HepG2 (cell line): ENCODE measurements around the gene SPG7. TPM values are rescaled to one million over a fixed set of nuclear protein-coding genes. Genes with fewer than 3 reads are reported as not detected.

Experiments used
- HOXA5 ChIP-seq: sonication (generic); formaldehyde crosslinking; IDR thresholded peaks from 2 replicates; pipeline ENCODE4 v1.4.0; 2020; ENCODE audit warnings: missing genetic modification reagents
- JUN ChIP-seq: sonication (generic); formaldehyde crosslinking; IDR thresholded peaks from 2 replicates; pipeline ENCODE4 v1.4.0; 2020; ENCODE audit warnings: mild to moderate bottlenecking, missing genetic modification reagents
- KLF9 ChIP-seq: IDR thresholded peaks from 2 replicates; pipeline ENCODE4 v1.6.1; 2016; ENCODE audit warnings: low read depth
- MLLT10 ChIP-seq: sonication (generic); formaldehyde crosslinking; IDR thresholded peaks from 2 replicates; pipeline ENCODE4 v1.4.0; 2020; ENCODE audit warnings: missing genetic modification reagents
- NCOA5 ChIP-seq: sonication (generic); formaldehyde crosslinking; IDR thresholded peaks from 2 replicates; pipeline ENCODE4 v1.4.0; 2020; ENCODE audit warnings: missing genetic modification reagents
- NKX3-1 ChIP-seq: sonication (generic); formaldehyde crosslinking; IDR thresholded peaks from 2 replicates; pipeline ENCODE4 v1.5.0; 2020; ENCODE audit warnings: missing genetic modification reagents
- RARG ChIP-seq: sonication (generic); formaldehyde crosslinking; IDR thresholded peaks from 2 replicates; pipeline ENCODE4 v1.4.0; 2020; ENCODE audit warnings: low read depth, mild to moderate bottlenecking, missing genetic modification reagents
- SNAPC2 ChIP-seq: sonication (generic); formaldehyde crosslinking; IDR thresholded peaks from 2 replicates; pipeline ENCODE4 v1.8.1; 2022; ENCODE audit warnings: mild to moderate bottlenecking, missing genetic modification reagents
- SOX6 ChIP-seq, 2 experiments: fragments of 450-650 bp in 1 of 2; sonication (generic) in 1 of 2; formaldehyde crosslinking in 1 of 2; IDR thresholded peaks; 2 replicates each; pipeline versions ENCODE4 v1.4.0 to v1.6.1; 2017 to 2020; ENCODE audit warnings: antibody characterized with exemption in 1 of 2, mild to moderate bottlenecking in 1 of 2, missing genetic modification reagents in 1 of 2
- ZBTB21 ChIP-seq: sonication (generic); formaldehyde crosslinking; IDR thresholded peaks from 2 replicates; pipeline ENCODE4 v1.4.0; 2020; ENCODE audit warnings: missing genetic modification reagents
- ZFP62 ChIP-seq: sonication (generic); formaldehyde crosslinking; IDR thresholded peaks from 2 replicates; pipeline ENCODE4 v1.4.0; 2020; ENCODE audit warnings: missing genetic modification reagents
- ZNF12 ChIP-seq: sonication (generic); formaldehyde crosslinking; IDR thresholded peaks from 2 replicates; pipeline ENCODE4 v1.5.0; 2020; ENCODE audit warnings: missing genetic modification reagents
- ZNF567 ChIP-seq: sonication (generic); formaldehyde crosslinking; IDR thresholded peaks from 2 replicates; pipeline ENCODE4 v1.8.1; 2023; ENCODE audit warnings: mild to moderate bottlenecking, missing genetic modification reagents, borderline replicate concordance
- ZNF781 ChIP-seq: sonication (generic); formaldehyde crosslinking; IDR thresholded peaks from 2 replicates; pipeline ENCODE4 v1.5.1; 2020; ENCODE audit warnings: borderline replicate concordance, mild to moderate bottlenecking, missing genetic modification reagents; ENCODE audit errors: not compliant biosample characterization
- polyA plus RNA-seq, 8 experiments: library from polyadenylated mRNA; depleted of rRNA in 3 of 8; stranded (reverse) in 7 of 8; unstranded in 1 of 8; fragments of >200 nt; fragmentation: Illumina TruSeq in 4 of 8; extraction: Trizol in 4 of 8; gene quantifications; 2 replicates each; pipeline versions ENCODE4 v1.2.1 to v1.2.3, GENCODE V29; 2011 to 2016; ENCODE audit warnings: low read depth in 4 of 8, missing spikeins in 1 of 8, mixed read lengths in 1 of 8; ENCODE audit not compliant: insufficient read depth in 1 of 8
- total RNA-seq, 5 experiments: library from RNA; depleted of rRNA; stranded (reverse); fragments of >200 nt; fragmentation: Illumina TruSeq; extraction: Trizol; gene quantifications; 2 replicates each; pipeline ENCODE4 v1.2.3, GENCODE V29; 2016; ENCODE audit warnings: low read depth in 1 of 5
- TF ChIP-seq, protein P1 (sequence below): sonication (generic); formaldehyde crosslinking; conservative IDR thresholded peaks from 2 replicates; pipeline ENCODE4 v1.8.0; 2022; ENCODE audit warnings: low read depth, missing genetic modification reagents
- TF ChIP-seq, protein P2 (sequence below): sonication (generic); formaldehyde crosslinking; conservative IDR thresholded peaks from 2 replicates; pipeline ENCODE4 v1.8.1; 2023; ENCODE audit warnings: missing genetic modification reagents
- TF ChIP-seq, protein P3 (sequence below): sonication (generic); formaldehyde crosslinking; IDR thresholded peaks from 2 replicates; pipeline ENCODE4 v1.5.0; 2020; ENCODE audit warnings: missing genetic modification reagents
- TF ChIP-seq, protein P4 (sequence below): IDR thresholded peaks from 2 replicates; pipeline ENCODE4 v1.6.1; 2016; ENCODE audit warnings: low read depth, missing genetic modification reagents, missing compliant biosample characterization

SPG7 gene
- total and polyA plus RNA-seq, 2 of the 13 experiments (the other 11 are each of a cell fraction or from before 2014, with no cell fraction given), result 66.0 to 136 TPM

DNA sequence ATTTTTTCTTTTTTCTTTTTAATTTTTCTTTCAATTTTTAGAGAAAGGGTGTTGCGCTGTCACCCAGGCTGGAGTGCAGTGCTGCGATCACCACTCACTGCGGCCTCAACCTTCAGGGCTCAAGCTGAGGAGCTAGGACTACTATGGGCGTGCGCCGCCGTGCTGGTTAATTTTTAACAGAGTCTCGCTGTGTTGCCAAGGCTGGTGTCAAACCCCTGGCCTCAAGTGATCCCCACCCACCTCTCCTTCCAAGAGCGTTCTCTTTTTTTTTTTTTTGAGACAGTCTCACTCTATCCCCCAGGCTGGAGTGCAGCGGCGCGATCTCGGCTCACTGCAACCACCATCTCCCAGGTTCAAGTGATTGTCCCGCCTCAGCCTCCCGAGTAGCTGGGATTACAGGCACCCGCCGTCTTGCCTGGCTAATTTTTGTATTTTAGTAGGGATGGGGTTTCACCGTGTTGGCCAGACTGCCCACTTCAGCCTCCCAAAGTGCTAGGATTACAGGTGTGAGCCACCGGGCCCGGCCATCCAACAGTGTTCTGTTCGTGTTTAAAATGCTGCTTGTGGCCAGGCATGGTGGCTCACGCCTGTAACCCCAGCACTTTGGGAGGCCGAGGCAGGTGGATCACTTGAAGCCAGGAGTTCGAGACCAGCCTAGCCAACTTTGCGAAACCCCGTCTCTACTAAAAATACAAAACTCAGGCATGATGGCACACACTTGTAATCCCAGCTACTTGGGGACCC is 37.8 kb downstream of the SPG7 start (continued):
- TF ChIP-seq, protein P1, sequence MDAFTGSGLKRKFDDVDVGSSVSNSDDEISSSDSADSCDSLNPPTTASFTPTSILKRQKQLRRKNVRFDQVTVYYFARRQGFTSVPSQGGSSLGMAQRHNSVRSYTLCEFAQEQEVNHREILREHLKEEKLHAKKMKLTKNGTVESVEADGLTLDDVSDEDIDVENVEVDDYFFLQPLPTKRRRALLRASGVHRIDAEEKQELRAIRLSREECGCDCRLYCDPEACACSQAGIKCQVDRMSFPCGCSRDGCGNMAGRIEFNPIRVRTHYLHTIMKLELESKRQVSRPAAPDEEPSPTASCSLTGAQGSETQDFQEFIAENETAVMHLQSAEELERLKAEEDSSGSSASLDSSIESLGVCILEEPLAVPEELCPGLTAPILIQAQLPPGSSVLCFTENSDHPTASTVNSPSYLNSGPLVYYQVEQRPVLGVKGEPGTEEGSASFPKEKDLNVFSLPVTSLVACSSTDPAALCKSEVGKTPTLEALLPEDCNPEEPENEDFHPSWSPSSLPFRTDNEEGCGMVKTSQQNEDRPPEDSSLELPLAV (CRISPR knock-in tag), result no peak
- TF ChIP-seq RARG (CRISPR knock-in tag) (no peak), SNAPC2 (CRISPR knock-in tag) (no peak), ZFP62 (CRISPR knock-in tag) (no peak), KLF9 (no peak), ZNF567 (CRISPR knock-in tag) (no peak), ZNF12 (CRISPR knock-in tag) (no peak), ZBTB21 (CRISPR knock-in tag) (no peak), HOXA5 (CRISPR knock-in tag) (0 out of 2 replicates have a peak, but pooled peaks have one; percentile 34), MLLT10 (no peak), SOX6 (IDR thresholded peaks at IDR 0.05) (no peak), SOX6 (CRISPR knock-in tag; IDR thresholded peaks at IDR 0.05) (peak; percentile 18; the same call in 1 of the 2 replicates), NCOA5 (no peak), JUN (no peak), ZNF781 (CRISPR knock-in tag) (no peak), NKX3-1 (CRISPR knock-in tag) (no peak)
- TF ChIP-seq, protein P2, sequence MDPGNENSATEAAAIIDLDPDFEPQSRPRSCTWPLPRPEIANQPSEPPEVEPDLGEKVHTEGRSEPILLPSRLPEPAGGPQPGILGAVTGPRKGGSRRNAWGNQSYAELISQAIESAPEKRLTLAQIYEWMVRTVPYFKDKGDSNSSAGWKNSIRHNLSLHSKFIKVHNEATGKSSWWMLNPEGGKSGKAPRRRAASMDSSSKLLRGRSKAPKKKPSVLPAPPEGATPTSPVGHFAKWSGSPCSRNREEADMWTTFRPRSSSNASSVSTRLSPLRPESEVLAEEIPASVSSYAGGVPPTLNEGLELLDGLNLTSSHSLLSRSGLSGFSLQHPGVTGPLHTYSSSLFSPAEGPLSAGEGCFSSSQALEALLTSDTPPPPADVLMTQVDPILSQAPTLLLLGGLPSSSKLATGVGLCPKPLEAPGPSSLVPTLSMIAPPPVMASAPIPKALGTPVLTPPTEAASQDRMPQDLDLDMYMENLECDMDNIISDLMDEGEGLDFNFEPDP (CRISPR knock-in tag), result 0 out of 2 replicates have a peak, but pooled peaks have one; percentile 50
- TF ChIP-seq, protein P3, sequence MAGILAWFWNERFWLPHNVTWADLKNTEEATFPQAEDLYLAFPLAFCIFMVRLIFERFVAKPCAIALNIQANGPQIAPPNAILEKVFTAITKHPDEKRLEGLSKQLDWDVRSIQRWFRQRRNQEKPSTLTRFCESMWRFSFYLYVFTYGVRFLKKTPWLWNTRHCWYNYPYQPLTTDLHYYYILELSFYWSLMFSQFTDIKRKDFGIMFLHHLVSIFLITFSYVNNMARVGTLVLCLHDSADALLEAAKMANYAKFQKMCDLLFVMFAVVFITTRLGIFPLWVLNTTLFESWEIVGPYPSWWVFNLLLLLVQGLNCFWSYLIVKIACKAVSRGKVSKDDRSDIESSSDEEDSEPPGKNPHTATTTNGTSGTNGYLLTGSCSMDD (CRISPR knock-in tag), result no peak
- TF ChIP-seq, protein P4, sequence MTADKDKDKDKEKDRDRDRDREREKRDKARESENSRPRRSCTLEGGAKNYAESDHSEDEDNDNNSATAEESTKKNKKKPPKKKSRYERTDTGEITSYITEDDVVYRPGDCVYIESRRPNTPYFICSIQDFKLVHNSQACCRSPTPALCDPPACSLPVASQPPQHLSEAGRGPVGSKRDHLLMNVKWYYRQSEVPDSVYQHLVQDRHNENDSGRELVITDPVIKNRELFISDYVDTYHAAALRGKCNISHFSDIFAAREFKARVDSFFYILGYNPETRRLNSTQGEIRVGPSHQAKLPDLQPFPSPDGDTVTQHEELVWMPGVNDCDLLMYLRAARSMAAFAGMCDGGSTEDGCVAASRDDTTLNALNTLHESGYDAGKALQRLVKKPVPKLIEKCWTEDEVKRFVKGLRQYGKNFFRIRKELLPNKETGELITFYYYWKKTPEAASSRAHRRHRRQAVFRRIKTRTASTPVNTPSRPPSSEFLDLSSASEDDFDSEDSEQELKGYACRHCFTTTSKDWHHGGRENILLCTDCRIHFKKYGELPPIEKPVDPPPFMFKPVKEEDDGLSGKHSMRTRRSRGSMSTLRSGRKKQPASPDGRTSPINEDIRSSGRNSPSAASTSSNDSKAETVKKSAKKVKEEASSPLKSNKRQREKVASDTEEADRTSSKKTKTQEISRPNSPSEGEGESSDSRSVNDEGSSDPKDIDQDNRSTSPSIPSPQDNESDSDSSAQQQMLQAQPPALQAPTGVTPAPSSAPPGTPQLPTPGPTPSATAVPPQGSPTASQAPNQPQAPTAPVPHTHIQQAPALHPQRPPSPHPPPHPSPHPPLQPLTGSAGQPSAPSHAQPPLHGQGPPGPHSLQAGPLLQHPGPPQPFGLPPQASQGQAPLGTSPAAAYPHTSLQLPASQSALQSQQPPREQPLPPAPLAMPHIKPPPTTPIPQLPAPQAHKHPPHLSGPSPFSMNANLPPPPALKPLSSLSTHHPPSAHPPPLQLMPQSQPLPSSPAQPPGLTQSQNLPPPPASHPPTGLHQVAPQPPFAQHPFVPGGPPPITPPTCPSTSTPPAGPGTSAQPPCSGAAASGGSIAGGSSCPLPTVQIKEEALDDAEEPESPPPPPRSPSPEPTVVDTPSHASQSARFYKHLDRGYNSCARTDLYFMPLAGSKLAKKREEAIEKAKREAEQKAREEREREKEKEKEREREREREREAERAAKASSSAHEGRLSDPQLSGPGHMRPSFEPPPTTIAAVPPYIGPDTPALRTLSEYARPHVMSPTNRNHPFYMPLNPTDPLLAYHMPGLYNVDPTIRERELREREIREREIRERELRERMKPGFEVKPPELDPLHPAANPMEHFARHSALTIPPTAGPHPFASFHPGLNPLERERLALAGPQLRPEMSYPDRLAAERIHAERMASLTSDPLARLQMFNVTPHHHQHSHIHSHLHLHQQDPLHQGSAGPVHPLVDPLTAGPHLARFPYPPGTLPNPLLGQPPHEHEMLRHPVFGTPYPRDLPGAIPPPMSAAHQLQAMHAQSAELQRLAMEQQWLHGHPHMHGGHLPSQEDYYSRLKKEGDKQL, result peak; percentile 19; the same call in 1 of the 2 replicates
